Ovary (tissue), 3 donors: Measurements from ENCODE around the gene MIOS.

ENCODE experiments used
- EP300 ChIP-seq: sonication (generic); formaldehyde crosslinking; IDR thresholded peaks from one replicate; pipeline ENCODE4 v1.6.1; 2017; ENCODE audit warnings: antibody characterized with exemption
- POLR2A ChIP-seq: fragments of 450-650 bp; IDR thresholded peaks from one replicate; pipeline ENCODE4 v1.6.1; 2017; ENCODE audit warnings: antibody characterized with exemption, mild to moderate bottlenecking, moderate library complexity
- TF ChIP-seq, protein P1 (sequence below), 3 donors: fragments of 450-650 bp in 2 of 3; fragments of 200-600 bp in 1 of 3; IDR thresholded peaks; one replicate each; pipeline versions ENCODE4 v1.5.1 to v1.8.0; 2016 to 2022; ENCODE audit warnings: antibody characterized with exemption in 3 of 3, mild to moderate bottlenecking in 1 of 3
- donor health status: DM: no; HTN: no; CAD: no.

DNA sequence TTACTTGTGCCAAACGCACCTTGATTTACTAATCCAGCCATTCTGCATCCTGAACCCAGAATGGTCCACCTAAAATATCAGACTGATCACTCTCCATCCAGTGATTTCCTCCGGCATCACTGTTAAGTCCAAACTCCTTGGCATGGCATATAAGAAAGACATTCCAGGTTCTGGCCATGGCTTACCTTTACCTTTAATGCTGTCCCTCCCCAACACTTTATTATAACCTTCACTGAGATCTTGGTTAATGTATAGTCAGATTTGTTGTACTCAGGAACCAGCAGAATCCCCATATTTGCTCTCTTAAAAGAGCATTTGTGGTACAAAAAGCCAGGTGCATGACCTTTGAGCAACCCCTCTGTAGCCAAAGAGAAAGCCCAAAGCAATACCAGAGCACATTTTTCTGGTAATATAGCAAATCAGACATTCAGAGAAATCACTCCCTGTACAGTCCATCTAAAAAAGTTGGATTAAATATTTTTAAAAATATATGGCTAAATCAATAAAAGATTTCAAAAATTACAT is 84.1 kb downstream of the MIOS start:
- TF ChIP-seq, protein P1, sequence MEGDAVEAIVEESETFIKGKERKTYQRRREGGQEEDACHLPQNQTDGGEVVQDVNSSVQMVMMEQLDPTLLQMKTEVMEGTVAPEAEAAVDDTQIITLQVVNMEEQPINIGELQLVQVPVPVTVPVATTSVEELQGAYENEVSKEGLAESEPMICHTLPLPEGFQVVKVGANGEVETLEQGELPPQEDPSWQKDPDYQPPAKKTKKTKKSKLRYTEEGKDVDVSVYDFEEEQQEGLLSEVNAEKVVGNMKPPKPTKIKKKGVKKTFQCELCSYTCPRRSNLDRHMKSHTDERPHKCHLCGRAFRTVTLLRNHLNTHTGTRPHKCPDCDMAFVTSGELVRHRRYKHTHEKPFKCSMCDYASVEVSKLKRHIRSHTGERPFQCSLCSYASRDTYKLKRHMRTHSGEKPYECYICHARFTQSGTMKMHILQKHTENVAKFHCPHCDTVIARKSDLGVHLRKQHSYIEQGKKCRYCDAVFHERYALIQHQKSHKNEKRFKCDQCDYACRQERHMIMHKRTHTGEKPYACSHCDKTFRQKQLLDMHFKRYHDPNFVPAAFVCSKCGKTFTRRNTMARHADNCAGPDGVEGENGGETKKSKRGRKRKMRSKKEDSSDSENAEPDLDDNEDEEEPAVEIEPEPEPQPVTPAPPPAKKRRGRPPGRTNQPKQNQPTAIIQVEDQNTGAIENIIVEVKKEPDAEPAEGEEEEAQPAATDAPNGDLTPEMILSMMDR (IDR thresholded peaks at IDR 0.05): no peak
- TF ChIP-seq POLR2A: no peak
- TF ChIP-seq EP300: no peak
